Measurements from ENCODE around the gene PDGFRA. TPM values are rescaled to one million over a fixed set of nuclear protein-coding genes. Genes with fewer than 3 reads are reported as not detected.

The PDGFRA gene
- total RNA-seq, 1 experiment from 2014 or later: 6.8 TPM

DNA sequence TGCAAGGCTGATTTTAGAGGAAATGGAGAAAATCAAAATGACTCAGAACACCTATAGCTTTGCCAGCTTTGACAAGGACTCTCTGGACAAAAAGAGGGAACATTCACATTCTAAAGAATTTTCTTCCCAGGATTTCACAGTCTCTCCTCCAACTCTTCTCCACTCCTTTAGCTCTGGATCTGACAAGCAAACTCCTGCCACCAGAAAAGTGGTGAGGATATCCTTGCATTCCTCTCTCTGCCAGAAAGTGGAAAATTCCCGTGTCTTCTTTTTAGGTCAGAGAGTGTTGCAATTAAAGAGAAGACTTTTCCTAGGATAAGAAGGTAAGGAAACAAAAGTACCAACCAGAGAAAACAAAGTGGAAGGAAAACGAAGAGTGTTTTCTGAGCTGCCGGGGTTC lies 16.1 kb upstream of the PDGFRA start:
- no peak for TF ChIP-seq CTCF (conservative IDR thresholded peaks at IDR 0.05)
- no peak overlapping the region for H3K9ac ChIP-seq (ENCODE audit: extremely low read depth, insufficient read length, low read length)
- H2BK15ac ChIP-seq (ENCODE audit: low read depth, low read length): no peak overlapping the region
- H3K79me1 ChIP-seq (ENCODE audit: insufficient read depth, low read depth, low read length, poor library complexity, severe bottlenecking): no peaks in the 10 kb centered on the region
- no peaks in the 10 kb centered on the region for H3K9me3 ChIP-seq (ENCODE audit: control insufficient read depth, low read depth, low read length)
- no peak overlapping the region for H3K23ac ChIP-seq (ENCODE audit: insufficient read length, low read depth, low read length)
- WGBS (ENCODE audit: extremely low coverage, insufficient read length, low lambda C conversion rate): no CpG with 5 or more reads among the region's 3 CpGs
- peaks cover 5 to 9% of the 10 kb centered on the region in 2 experiments for H3K4me1 Mint-ChIP-seq
- H3K56ac ChIP-seq (ENCODE audit: insufficient read length, low read depth, low read length): no peak overlapping the region
- no peaks in the 10 kb centered on the region for H3K4me1 ChIP-seq (ENCODE audit: insufficient read depth, low read length)
- H4K20me1 ChIP-seq (ENCODE audit: control insufficient read depth, insufficient read depth, insufficient read length): no peaks in the 10 kb centered on the region
- no peak overlapping the region for H3T11ph ChIP-seq (ENCODE audit: low read length)
- no peak overlapping the region for H3K4ac ChIP-seq (ENCODE audit: low read depth, low read length)
- no peak for DNase-seq
- no peak overlapping the region for H2BK12ac ChIP-seq (ENCODE audit: insufficient read length, low read depth, low read length)
- peaks cover 2% of the 10 kb centered on the region for H3K23me2 ChIP-seq (ENCODE audit: insufficient read length, low read depth, low read length, poor library complexity, severe bottlenecking)
- H4K5ac ChIP-seq (ENCODE audit: insufficient read length, low read depth, low read length): no peak overlapping the region
- peaks cover 2% of the 10 kb centered on the region; the same call in 1 of the 2 replicates for H3K27me3 ChIP-seq (ENCODE audit: insufficient read depth, low read length)
- H3K4me2 ChIP-seq (ENCODE audit: insufficient read depth, insufficient read length, low read length): no peak overlapping the region
- peaks cover 17% of the 10 kb centered on the region for H3K27me3 Mint-ChIP-seq (ENCODE audit: low read depth)
- H2BK5ac ChIP-seq (ENCODE audit: insufficient read length, low read length): no peak overlapping the region
- H2BK120ac ChIP-seq (ENCODE audit: low read depth, low read length, poor library complexity, severe bottlenecking): no peak overlapping the region
- H3K9me3 Mint-ChIP-seq: peaks cover 3 to 6% of the 10 kb centered on the region in 2 experiments; a peak in 4 of 5 replicates
- no peak overlapping the region for H2BK20ac ChIP-seq (ENCODE audit: low read depth, low read length, poor library complexity, severe bottlenecking)
- no peak overlapping the region for H4K8ac ChIP-seq (replicated peaks; ENCODE audit: insufficient read length, low read depth, low read length)
- no peak overlapping the region for H3K4me3 Mint-ChIP-seq
- H3K18ac ChIP-seq (ENCODE audit: insufficient read length, low read depth, low read length): no peak overlapping the region
- no peak overlapping the region for H2AK5ac ChIP-seq (ENCODE audit: insufficient read length, low read length)
- no peak overlapping the region for H3K27ac ChIP-seq (ENCODE audit: insufficient read length, low read depth, low read length)
- H3K79me2 ChIP-seq (ENCODE audit: insufficient read depth, low read length): no peaks in the 10 kb centered on the region
- H2AFZ ChIP-seq (ENCODE audit: low read length): no peak overlapping the region
- no peak overlapping the region for H3K14ac ChIP-seq (ENCODE audit: insufficient read depth, low read length)
- H3K36me3 Mint-ChIP-seq (ENCODE audit: insufficient read depth in 1 of 3, low read depth in 3 of 3): peaks cover 0 to 2% (median 2%) of the 10 kb centered on the region in 3 experiments; a peak in 1 of 7 replicates
- no peak overlapping the region for H4K91ac ChIP-seq (ENCODE audit: insufficient read length, low read depth, low read length)
- H3K27ac Mint-ChIP-seq: no peak overlapping the region; a peak in 1 of 7 replicates
